Bronchial epithelial cell (primary cell): ENCODE data around the gene ZMIZ2. TPM values are rescaled to one million over a fixed set of nuclear protein-coding genes. Genes with fewer than 3 reads are reported as not detected.

ENCODE experiments used
- DNase-seq: peaks from one replicate; pipeline ENCODE4 v3.0.0-alpha.2; 2010; ENCODE audit warnings: low read depth
- FAIRE-seq: peaks from 2 replicates; lab custom pipeline; 2011; peaks lifted over from hg19 to GRCh38; lab: Jason Lieb, UNC
- H3K27me3 ChIP-seq: 2 replicates; pipeline ENCODE4 v1.5.1; 2011; ENCODE audit warnings: low read length; ENCODE audit not compliant: control insufficient read depth, insufficient read depth
- H3K36me3 ChIP-seq: 2 replicates; pipeline ENCODE4 v1.5.1; 2011; ENCODE audit warnings: low read length; ENCODE audit not compliant: control insufficient read depth, insufficient read depth
- H3K4me3 ChIP-seq: 2 replicates; pipeline ENCODE4 v1.5.1; 2011; ENCODE audit warnings: mild to moderate bottlenecking, low read depth, low read length, control low read depth
- CTCF ChIP-seq: IDR thresholded peaks from 2 replicates; pipeline ENCODE4 v1.5.1; 2011; ENCODE audit warnings: mild to moderate bottlenecking, moderate library complexity, low read length, control low read depth, inconsistent platforms; ENCODE audit not compliant: insufficient read depth, severe bottlenecking
- total RNA-seq: library from RNA; depleted of rRNA; stranded (reverse); fragments of >200 nt; gene quantifications from 2 replicates; pipeline ENCODE4 v1.2.1, GENCODE V29; 2014

The ZMIZ2 gene
- total RNA-seq, 1 donor from 2014 or later = 5.5 TPM

- no peaks in the 10 kb centered on the region for H3K27me3 ChIP-seq
- no peak for TF ChIP-seq CTCF
- DNase-seq (no peak), FAIRE-seq (no peak)
- no peak overlapping the region for H3K4me3 ChIP-seq
- peaks cover 9% of the 10 kb centered on the region for H3K36me3 ChIP-seq
These were observed 57.3 kb downstream of the ZMIZ2 start for GRCh38 chr7:44805950-44806349.

GRCh38 chr7:44808914-44809393 is 60.3 kb downstream of the ZMIZ2 start:
- Histone ChIP-seq H3K36me3 (no peaks in the 10 kb centered on the region), H3K27me3 (no peaks in the 10 kb centered on the region), H3K4me3 (no peak overlapping the region)
- FAIRE-seq = no peak
- TF ChIP-seq CTCF = no peak
- no peak for DNase-seq

- no peak for TF ChIP-seq CTCF
- Histone ChIP-seq H3K4me3 (no peak overlapping the region), H3K27me3 (no peaks in the 10 kb centered on the region), H3K36me3 (no peaks in the 10 kb centered on the region)
- no peak for FAIRE-seq
- DNase-seq = peak; percentile 81
These were observed 62.4 kb downstream of the ZMIZ2 start for GRCh38 chr7:44811093-44811492.

GRCh38 chr7:44811571-44811970 is 62.9 kb downstream of the ZMIZ2 start:
- H3K27me3 ChIP-seq = no peaks in the 10 kb centered on the region
- FAIRE-seq (no peak), DNase-seq (no peak)
- no peak overlapping the region for H3K4me3 ChIP-seq
- no peaks in the 10 kb centered on the region for H3K36me3 ChIP-seq
- no peak for TF ChIP-seq CTCF

- FAIRE-seq = no peak
- no peak for TF ChIP-seq CTCF
These were observed 66.3 kb downstream of the ZMIZ2 start for GRCh38 chr7:44814919-44815318.

GRCh38 chr7:44819292-44819691 is 70.6 kb downstream of the ZMIZ2 start:
- Histone ChIP-seq H3K36me3 (no peaks in the 10 kb centered on the region), H3K4me3 (no peak overlapping the region), H3K27me3 (no peaks in the 10 kb centered on the region)
- no peak for TF ChIP-seq CTCF
- FAIRE-seq (no peak), DNase-seq (no peak)

More at GRCh38 chr7:44814919-44815318, 66.3 kb downstream of the ZMIZ2 start:
- no peaks in the 10 kb centered on the region for H3K36me3 ChIP-seq
- no peak overlapping the region for H3K4me3 ChIP-seq
- no peaks in the 10 kb centered on the region for H3K27me3 ChIP-seq
- DNase-seq = no peak

Other genes starting within 250 kb of the ZMIZ2 start
- gene NPC1L1, start 207.5 kb upstream of the ZMIZ2 start, total RNA-seq = under 0.01 TPM in 2 replicates
- 56.2 and 65.0 TPM in 2 replicates for gene DDX56, start 174.9 kb upstream of the ZMIZ2 start, total RNA-seq
- 119 and 203 TPM in 2 replicates for gene TMED4, start 166.6 kb upstream of the ZMIZ2 start, total RNA-seq
- 45.0 and 78.7 TPM in 2 replicates for gene OGDH, start 142.2 kb upstream of the ZMIZ2 start, total RNA-seq
- gene PPIA, start 47.8 kb downstream of the ZMIZ2 start, total RNA-seq = 1,106 and 1,178 TPM in 2 replicates
- 136 and 140 TPM in 2 replicates for gene H2AZ2, start 99.2 kb downstream of the ZMIZ2 start, total RNA-seq
- gene PURB, start 136.7 kb downstream of the ZMIZ2 start, total RNA-seq = 18.2 and 19.6 TPM in 2 replicates
- gene MYO1G, start 230.2 kb downstream of the ZMIZ2 start, total RNA-seq = 0.13 and 0.26 TPM in 2 replicates